OCI-LY7 (cell line): ENCODE results near the gene XRRA1. TPM values are rescaled to one million over a fixed set of nuclear protein-coding genes. Genes with fewer than 3 reads are reported as not detected.

Experiments
- BruUV-seq: library from RNA; stranded (reverse); fragments of 400-500 nt; replicated peaks from 2 replicates; lab custom pipeline; 2021; lab: Mats Ljungman, UMichigan
- CTCF ChIA-PET: fragments of 300-600 bp; sonication (Branson Sonifier 250); formaldehyde crosslinking; loops from one replicate; lab custom pipeline; 2022; ENCODE audit warnings: antibody characterized with exemption; ENCODE audit not compliant: unreplicated experiment; lab: Charles Lee
- POLR2A ChIA-PET: fragments of 300-600 bp; sonication (Branson Sonifier 250); formaldehyde crosslinking; loops from one replicate; lab custom pipeline; 2022; ENCODE audit warnings: antibody characterized with exemption; lab: Charles Lee
- DNase-seq: peaks from one replicate; pipeline ENCODE4 v3.0.0-alpha.2; 2015; ENCODE audit warnings: low spot score
- H2AFZ ChIP-seq: fragments of 200-600 bp; sonication (generic), shearing (Covaris generic); 2 replicates; pipeline ENCODE4 v1.6.1; 2014; ENCODE audit warnings: mild to moderate bottlenecking, antibody characterized with exemption, low read length, moderate library complexity
- H3K27ac ChIP-seq: fragments of 200-600 bp; sonication (generic); 2 replicates; pipeline ENCODE4 v1.5.1; 2014; ENCODE audit warnings: mixed run types, low read depth, mild to moderate bottlenecking, moderate library complexity, low read length, inconsistent platforms; ENCODE audit not compliant: poor library complexity, severe bottlenecking
- H3K36me3 ChIP-seq: fragments of 200-600 bp; sonication (generic); 2 replicates; pipeline ENCODE4 v1.6.1; 2014; ENCODE audit warnings: mild to moderate bottlenecking, antibody characterized with exemption, low read length, moderate library complexity, mixed read lengths; ENCODE audit not compliant: insufficient read depth
- H3K4me1 ChIP-seq: fragments of 200-600 bp; sonication (generic); 2 replicates; pipeline ENCODE4 v1.5.1; 2014; ENCODE audit warnings: mild to moderate bottlenecking, low read length; ENCODE audit not compliant: insufficient read depth, poor library complexity, severe bottlenecking
- H3K4me2 ChIP-seq: fragments of 200-600 bp; sonication (generic); 2 replicates; pipeline ENCODE4 v1.6.1; 2014; ENCODE audit warnings: mild to moderate bottlenecking, low read length
- H3K4me3 ChIP-seq: fragments of 200-600 bp; sonication (generic); 2 replicates; pipeline ENCODE4 v1.5.1; 2014; ENCODE audit warnings: mild to moderate bottlenecking, low read depth, low read length; ENCODE audit not compliant: poor library complexity, severe bottlenecking
- H3K79me2 ChIP-seq: fragments of 200-600 bp; sonication (generic); 2 replicates; pipeline ENCODE4 v1.6.1; 2016; ENCODE audit warnings: low read depth, mild to moderate bottlenecking, low read length, moderate library complexity, mixed read lengths; ENCODE audit not compliant: insufficient read depth
- H3K9me2 ChIP-seq: fragments of 200-600 bp; sonication (generic); 2 replicates; pipeline ENCODE4 v1.6.1; 2016; ENCODE audit warnings: mild to moderate bottlenecking, low read length, mixed read lengths; ENCODE audit not compliant: insufficient read depth
- H3K9me3 ChIP-seq: fragments of 200-600 bp; sonication (generic); 2 replicates; pipeline ENCODE4 v1.6.1; 2014; ENCODE audit warnings: mild to moderate bottlenecking, mixed run types, low read length, mixed read lengths
- H4K20me1 ChIP-seq: fragments of 200-600 bp; sonication (generic); 2 replicates; pipeline ENCODE4 v1.6.1; 2014; ENCODE audit warnings: mild to moderate bottlenecking, antibody characterized with exemption, low read length, moderate library complexity, mixed read lengths; ENCODE audit not compliant: insufficient read depth
- CTCF ChIP-seq: fragments of 200-600 bp; sonication (generic); conservative IDR thresholded peaks from 2 replicates; pipeline ENCODE4 v1.5.1; 2014; ENCODE audit warnings: mild to moderate bottlenecking, antibody characterized with exemption, low read length, moderate library complexity, mixed read lengths
- EZH2phosphoT487 ChIP-seq: fragments of 200-600 bp; sonication (generic); IDR thresholded peaks from 2 replicates; pipeline ENCODE4 v1.6.1; 2018; ENCODE audit warnings: low read depth, borderline replicate concordance, mild to moderate bottlenecking, mixed run types, antibody characterized with exemption, low read length, moderate library complexity, mixed read lengths
- intact Hi-C: fragments of 100-400 bp; cut with micrococcal nuclease; formaldehyde crosslinking; loops from one replicate; pipeline ENCODE4 v1.10.0; 2022; ENCODE audit not compliant: unreplicated experiment
- total RNA-seq, 2 experiments: library from RNA; depleted of rRNA in 1 of 2; stranded (reverse); fragments of >200 nt in 1 of 2; shearing (Covaris generic) in 1 of 2; gene quantifications; 2 replicates each; pipeline ENCODE4 v1.2.3, GENCODE V29; 2014 to 2022

The XRRA1 gene
- total RNA-seq, 2 experiments from 2014 or later, result 20.3 to 29.1 TPM

- no TSS peak for BruUV-seq
- intact Hi-C loops, result loop anchor here (10.0 kb wide), 1 partner anchor 891 kb away; no protein-coding TSS in a partner anchor
- Histone ChIP-seq H3K9me2 (no peaks in the 10 kb centered on the region), H2AFZ (no peak overlapping the region), H3K79me2 (peaks cover 1% of the 10 kb centered on the region; the same call in 1 of the 2 replicates), H4K20me1 (no peaks in the 10 kb centered on the region), H3K27ac (no peak overlapping the region), H3K4me2 (no peak overlapping the region), H3K4me3 (no peak overlapping the region), H3K4me1 (peaks cover 5% of the 10 kb centered on the region), H3K9me3 (no peaks in the 10 kb centered on the region), H3K36me3 (peaks cover 25% of the 10 kb centered on the region)
- DNase-seq, result no peak
- TF ChIP-seq EZH2phosphoT487 (no peak), CTCF (no peak)
- POLR2A ChIA-PET, result no interaction called here
- CTCF ChIA-PET, result no interaction called here
Measured at GRCh38 chr11:74984070-74984469, 35.2 kb upstream of the XRRA1 start.

- TF ChIP-seq EZH2phosphoT487 (no peak), CTCF (no peak)
- ChIA-PET CTCF (no interaction called here), POLR2A (interaction anchor here (1.3 kb wide), 1 partner anchor 21 kb away, joined by 4 read pairs; no protein-coding TSS in a partner anchor)
- intact Hi-C loops, result loop anchor here (10.0 kb wide), 1 partner anchor 893 kb away; no protein-coding TSS in a partner anchor
- Histone ChIP-seq H3K4me1 (no peaks in the 10 kb centered on the region), H2AFZ (no peak overlapping the region), H3K9me2 (no peaks in the 10 kb centered on the region), H4K20me1 (no peaks in the 10 kb centered on the region), H3K4me2 (no peak overlapping the region), H3K36me3 (peaks cover 41% of the 10 kb centered on the region), H3K4me3 (no peak overlapping the region), H3K79me2 (no peaks in the 10 kb centered on the region), H3K27ac (no peak overlapping the region), H3K9me3 (no peaks in the 10 kb centered on the region)
- DNase-seq, result no peak
- no TSS peak for BruUV-seq
Measured at GRCh38 chr11:74981888-74982287, 33.0 kb upstream of the XRRA1 start.

DNA sequence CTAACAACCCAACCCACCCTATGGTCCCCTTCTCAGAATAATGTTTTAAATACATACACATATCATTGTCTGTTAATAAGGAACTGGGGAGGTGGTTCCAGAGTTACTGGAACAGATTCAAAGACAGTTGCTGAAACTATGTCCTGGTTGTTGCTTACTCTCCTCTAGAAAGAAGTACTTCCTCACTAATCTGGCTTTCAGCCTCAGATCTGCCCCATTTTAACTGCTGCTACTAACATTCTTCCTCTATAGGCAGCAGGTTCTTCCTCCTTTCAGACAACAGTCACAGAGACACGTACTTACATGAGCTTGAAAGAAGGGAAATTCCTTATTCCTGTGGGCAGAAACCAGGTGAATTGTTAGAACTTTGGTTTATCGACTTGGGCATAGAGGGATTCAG is 31.7 kb upstream of the XRRA1 start:
- DNase-seq, result no peak
- no peaks in the 10 kb centered on the region for H4K20me1 ChIP-seq
- ChIA-PET CTCF (no interaction called here), POLR2A (no interaction called here)
- intact Hi-C loops, result loop anchor here (10.0 kb wide), 1 partner anchor 894 kb away; no protein-coding TSS in a partner anchor
- TF ChIP-seq CTCF (no peak), EZH2phosphoT487 (no peak)
- H3K79me2 ChIP-seq, result no peaks in the 10 kb centered on the region
- no TSS peak for BruUV-seq
- H3K9me2 ChIP-seq, result no peaks in the 10 kb centered on the region
- H3K36me3 ChIP-seq, result peaks cover 52% of the 10 kb centered on the region
- H3K4me2 ChIP-seq, result no peak overlapping the region
- H3K4me3 ChIP-seq, result no peak overlapping the region
- no peak overlapping the region for H3K27ac ChIP-seq
- H3K9me3 ChIP-seq, result no peaks in the 10 kb centered on the region
- H3K4me1 ChIP-seq, result no peaks in the 10 kb centered on the region
- no peak overlapping the region for H2AFZ ChIP-seq
